Suprapubic skin (tissue), 3 donors: ENCODE measurements around the gene CACNA1S.

Experiments
- EP300 ChIP-seq: sonication (generic); formaldehyde crosslinking; IDR thresholded peaks from one replicate; pipeline ENCODE4 v1.6.1; 2017; ENCODE audit warnings: antibody characterized with exemption
- POLR2A ChIP-seq, 2 donors: fragments of 450-650 bp; IDR thresholded peaks; one replicate each; pipeline ENCODE4 v1.6.1; 2017; ENCODE audit warnings: antibody characterized with exemption in 2 of 2, mild to moderate bottlenecking in 2 of 2, moderate library complexity in 2 of 2
- TF ChIP-seq, protein P1 (sequence below), 2 donors: fragments of 200-600 bp in 1 of 2; fragments of 450-650 bp in 1 of 2; sonication (generic) in 1 of 2; IDR thresholded peaks; one replicate each; pipeline ENCODE4 v1.5.1; 2016 to 2019; ENCODE audit warnings: antibody characterized with exemption in 2 of 2, mild to moderate bottlenecking in 1 of 2, moderate library complexity in 1 of 2

DNA sequence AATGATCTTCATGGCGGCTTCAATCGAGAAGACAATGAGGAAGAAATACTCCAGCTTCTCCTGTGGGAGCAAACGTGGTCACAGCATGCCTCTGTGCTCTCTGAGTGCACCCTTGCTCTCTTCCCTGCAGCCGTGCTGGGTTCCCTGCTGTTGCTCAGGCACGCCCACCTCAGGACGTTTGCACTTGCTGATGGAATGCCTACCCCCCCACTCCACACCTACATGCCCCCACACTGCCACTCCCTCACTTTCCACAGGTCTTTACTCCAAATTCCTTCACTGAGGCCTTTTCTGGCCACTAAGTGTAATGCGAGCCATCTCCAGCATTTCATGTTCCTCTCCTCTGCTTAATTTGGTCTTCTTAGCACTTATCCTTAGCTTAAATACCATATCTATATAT, 18.3 kb downstream of the CACNA1S start:
- TF ChIP-seq, protein P1, sequence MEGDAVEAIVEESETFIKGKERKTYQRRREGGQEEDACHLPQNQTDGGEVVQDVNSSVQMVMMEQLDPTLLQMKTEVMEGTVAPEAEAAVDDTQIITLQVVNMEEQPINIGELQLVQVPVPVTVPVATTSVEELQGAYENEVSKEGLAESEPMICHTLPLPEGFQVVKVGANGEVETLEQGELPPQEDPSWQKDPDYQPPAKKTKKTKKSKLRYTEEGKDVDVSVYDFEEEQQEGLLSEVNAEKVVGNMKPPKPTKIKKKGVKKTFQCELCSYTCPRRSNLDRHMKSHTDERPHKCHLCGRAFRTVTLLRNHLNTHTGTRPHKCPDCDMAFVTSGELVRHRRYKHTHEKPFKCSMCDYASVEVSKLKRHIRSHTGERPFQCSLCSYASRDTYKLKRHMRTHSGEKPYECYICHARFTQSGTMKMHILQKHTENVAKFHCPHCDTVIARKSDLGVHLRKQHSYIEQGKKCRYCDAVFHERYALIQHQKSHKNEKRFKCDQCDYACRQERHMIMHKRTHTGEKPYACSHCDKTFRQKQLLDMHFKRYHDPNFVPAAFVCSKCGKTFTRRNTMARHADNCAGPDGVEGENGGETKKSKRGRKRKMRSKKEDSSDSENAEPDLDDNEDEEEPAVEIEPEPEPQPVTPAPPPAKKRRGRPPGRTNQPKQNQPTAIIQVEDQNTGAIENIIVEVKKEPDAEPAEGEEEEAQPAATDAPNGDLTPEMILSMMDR (IDR thresholded peaks at IDR 0.05), result no peak
- TF ChIP-seq EP300 (no peak), POLR2A (IDR thresholded peaks at IDR 0.05) (no peak)
